ENCODE data around the gene PLPPR1. TPM values are rescaled to one million over a fixed set of nuclear protein-coding genes. Genes with fewer than 3 reads are reported as not detected.

PLPPR1 gene
- total and polyA plus RNA-seq, 10 donors, result not detected

- TF ChIP-seq POLR2A (IDR thresholded peaks at IDR 0.05) (no peak), POLR2AphosphoS5 (IDR thresholded peaks at IDR 0.05) (no peak), CTCF (IDR thresholded peaks at IDR 0.05 in 8 of 11, conservative IDR thresholded peaks at IDR 0.05 in 3 of 11) (no peak)
- H3K9me3 ChIP-seq, result no peaks in the 10 kb centered on the region
- DNase-seq, result no peak
- WGBS, 5 donors, result 66 to 81% (median 70%) methylated on average over 5 of the region's 5 CpGs
- intact Hi-C loops (cut with DNase I; ENCODE audit: low total_unique reads), result no loop called here
- peaks cover 0 to 4% (median 0%) of the 10 kb centered on the region in 7 donors for H3K27me3 ChIP-seq (replicated peaks in 1 of 7)
- H3K4me1 ChIP-seq, result no peaks in the 10 kb centered on the region
- H3K27ac ChIP-seq, result no peak overlapping the region
- H3K4me3 ChIP-seq, result no peak overlapping the region
- no peaks in the 10 kb centered on the region for H3K36me3 ChIP-seq
Measured at GRCh38 chr9:101366038-101366756, 337.7 kb downstream of the PLPPR1 start.

DNA sequence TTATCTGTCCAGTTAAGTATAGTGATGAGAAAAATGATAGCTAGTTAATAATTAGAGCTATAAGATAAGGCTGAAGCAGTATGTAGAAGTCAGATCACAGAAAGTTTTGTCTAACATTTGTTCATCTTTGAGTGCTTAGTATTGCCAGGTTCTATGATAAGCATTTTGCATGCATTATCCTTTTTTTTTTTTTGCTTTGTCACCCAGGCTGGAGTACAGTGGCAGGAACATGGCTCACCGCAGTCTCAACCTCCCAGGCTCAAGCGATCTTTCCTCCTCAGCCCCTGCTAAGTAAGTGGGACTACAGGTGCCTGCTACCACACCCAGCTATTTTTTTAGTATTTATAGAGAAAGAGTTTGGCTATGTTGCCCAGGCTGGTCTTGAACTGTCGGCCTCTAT is 338.8 kb downstream of the PLPPR1 start:
- H3K4me1 ChIP-seq, result no peaks in the 10 kb centered on the region
- intact Hi-C loops (cut with DNase I; ENCODE audit: low total_unique reads), result no loop called here
- H3K4me3 ChIP-seq, result no peak overlapping the region
- DNase-seq, result no peak
- no peak for TF ChIP-seq POLR2AphosphoS5 (IDR thresholded peaks at IDR 0.05)
- no peak for TF ChIP-seq POLR2A (IDR thresholded peaks at IDR 0.05)
- TF ChIP-seq CTCF (IDR thresholded peaks at IDR 0.05 in 8 of 11, conservative IDR thresholded peaks at IDR 0.05 in 3 of 11), result no peak
- 93 to 95% (median 94%) methylated on average over 3 of the region's 3 CpGs for WGBS, 5 donors
- H3K27me3 ChIP-seq (replicated peaks in 1 of 7), result peaks cover 0 to 4% (median 0%) of the 10 kb centered on the region in 7 donors
- peaks cover 0 to 4% (median 0%) of the 10 kb centered on the region in 8 donors for H3K9me3 ChIP-seq
- no peaks in the 10 kb centered on the region for H3K36me3 ChIP-seq
- H3K27ac ChIP-seq, result no peak overlapping the region

DNA sequence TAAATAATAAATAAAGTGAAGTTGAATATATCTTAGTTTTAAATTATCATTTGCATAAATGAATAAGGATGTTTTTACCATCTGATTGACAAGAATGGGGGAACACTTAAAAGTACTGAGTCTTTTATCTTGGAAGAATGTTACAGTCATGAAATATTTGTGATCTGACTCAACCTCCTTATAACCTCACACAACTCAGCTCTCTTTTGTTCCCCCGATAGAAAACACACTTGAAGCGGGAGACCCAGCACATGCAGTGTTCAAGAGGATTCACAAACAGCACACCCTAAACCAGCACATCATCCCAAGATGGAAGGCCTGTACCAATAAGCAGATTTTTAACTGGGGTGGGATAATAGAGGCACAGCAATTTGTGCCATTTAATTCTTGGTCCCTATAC is 340.8 kb downstream of the PLPPR1 start:
- H3K36me3 ChIP-seq, result no peaks in the 10 kb centered on the region
- peaks cover 0 to 4% (median 0%) of the 10 kb centered on the region in 7 donors for H3K27me3 ChIP-seq (replicated peaks in 1 of 7)
- TF ChIP-seq CTCF (IDR thresholded peaks at IDR 0.05 in 8 of 11, conservative IDR thresholded peaks at IDR 0.05 in 3 of 11), result no peak
- no peak for TF ChIP-seq POLR2A (IDR thresholded peaks at IDR 0.05)
- TF ChIP-seq POLR2AphosphoS5 (IDR thresholded peaks at IDR 0.05), result no peak
- peaks cover 0 to 4% (median 0%) of the 10 kb centered on the region in 8 donors for H3K9me3 ChIP-seq
- H3K4me3 ChIP-seq, result no peak overlapping the region
- no peaks in the 10 kb centered on the region for H3K4me1 ChIP-seq
- 93 to 100% (median 94%) methylated on average over 2 of the region's 2 CpGs for WGBS, 5 donors
- intact Hi-C loops (cut with DNase I; ENCODE audit: low total_unique reads), result no loop called here
- no peak for DNase-seq
- no peak overlapping the region for H3K27ac ChIP-seq

DNA sequence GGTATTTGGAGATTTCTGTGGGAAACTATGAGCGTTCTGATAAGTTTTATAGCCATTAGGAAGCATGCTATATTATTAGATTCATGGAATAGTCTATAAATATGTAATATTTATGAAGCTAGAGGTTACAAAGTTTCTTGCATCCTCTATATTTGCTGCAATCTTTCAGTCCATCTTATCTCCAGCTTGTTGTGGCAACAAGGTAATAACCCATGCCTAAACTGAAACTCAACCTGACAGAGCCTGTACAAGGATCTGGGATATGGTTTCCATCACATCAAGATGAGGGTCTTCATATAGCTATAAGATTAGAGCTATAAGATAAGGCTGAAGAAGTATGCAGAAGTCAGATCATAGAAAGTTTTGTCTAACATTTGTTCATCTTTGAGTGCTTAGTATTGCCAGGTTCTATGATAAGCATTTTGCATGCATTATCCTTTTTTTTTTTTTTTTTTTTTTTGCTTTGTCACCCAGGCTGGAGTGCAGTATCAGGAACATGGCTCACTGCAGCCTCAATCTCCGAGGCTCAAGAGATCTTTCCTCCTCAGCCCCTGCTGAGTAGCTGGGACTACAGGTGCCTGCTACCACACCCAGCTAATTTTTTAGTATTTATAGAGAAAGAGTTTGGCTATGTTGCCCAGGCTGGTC is 341.5 kb downstream of the PLPPR1 start:
- intact Hi-C loops (cut with DNase I; ENCODE audit: low total_unique reads), result no loop called here
- no peak for DNase-seq
- H3K27me3 ChIP-seq (replicated peaks in 1 of 7), result peaks cover 0 to 4% (median 0%) of the 10 kb centered on the region in 7 donors
- TF ChIP-seq CTCF (IDR thresholded peaks at IDR 0.05 in 8 of 11, conservative IDR thresholded peaks at IDR 0.05 in 3 of 11) (no peak), POLR2A (IDR thresholded peaks at IDR 0.05) (no peak), POLR2AphosphoS5 (IDR thresholded peaks at IDR 0.05) (no peak)
- H3K27ac ChIP-seq, result no peak overlapping the region
- 66 to 91% (median 76%) methylated on average over 2 of the region's 2 CpGs for WGBS, 5 donors
- H3K4me1 ChIP-seq, result no peaks in the 10 kb centered on the region
- H3K36me3 ChIP-seq, result no peaks in the 10 kb centered on the region
- H3K9me3 ChIP-seq, result peaks cover 0 to 4% (median 0%) of the 10 kb centered on the region in 8 donors
- H3K4me3 ChIP-seq, result no peak overlapping the region
